Vagina (tissue), 2 donors: Measurements from ENCODE around the gene EEF1A2. TPM values are rescaled to one million over a fixed set of nuclear protein-coding genes. Genes with fewer than 3 reads are reported as not detected.

Experiments
- DNase-seq, 2 donors: peaks; one replicate each; pipeline ENCODE4 v3.0.0-alpha.2; 2017; ENCODE audit errors: extremely low spot score in 2 of 2
- H3K27ac ChIP-seq: fragments of 200-600 bp; sonication (generic); one replicate; pipeline ENCODE4 v1.5.1; 2019
- H3K27me3 ChIP-seq: fragments of 200-600 bp; sonication (generic); one replicate; pipeline ENCODE4 v1.5.1; 2019
- H3K36me3 ChIP-seq, 2 donors: fragments of 200-600 bp; sonication (generic); one replicate each; pipeline ENCODE4 v1.5.1; 2017 to 2019
- H3K4me1 ChIP-seq: fragments of 200-600 bp; sonication (generic); one replicate; pipeline ENCODE4 v1.5.1; 2019
- H3K4me3 ChIP-seq, 2 donors: fragments of 200-600 bp; sonication (generic); 1 replicate in 1 of 2; 2 replicates in 1 of 2; pipeline ENCODE4 v1.5.1; 2016 to 2019
- H3K9me3 ChIP-seq: fragments of 200-600 bp; sonication (generic); one replicate; pipeline ENCODE4 v1.5.1; 2019
- POLR2A ChIP-seq, 2 donors: fragments of 450-650 bp; IDR thresholded peaks; one replicate each; pipeline ENCODE4 v1.6.1; 2017; ENCODE audit warnings: antibody characterized with exemption in 2 of 2, mild to moderate bottlenecking in 2 of 2, moderate library complexity in 2 of 2
- POLR2AphosphoS5 ChIP-seq, 2 donors: sonication (generic); formaldehyde crosslinking; IDR thresholded peaks; one replicate each; pipeline ENCODE4 v1.9.0; 2017; ENCODE audit warnings: antibody characterized with exemption in 2 of 2, mild to moderate bottlenecking in 2 of 2, low read depth in 1 of 2; ENCODE audit not compliant: insufficient read depth in 1 of 2
- intact Hi-C: fragments of 100-400 bp; cut with DNase I; formaldehyde crosslinking; loops from one replicate; pipeline ENCODE4 v1.15.1; 2023
- total RNA-seq: library from RNA; depleted of rRNA; stranded (reverse); fragments of >200 nt; gene quantifications from one replicate; pipeline ENCODE4 v1.2.3, GENCODE V29; 2016
- TF ChIP-seq, protein P1 (sequence below), 3 experiments: fragments of 450-650 bp in 2 of 3; fragments of 200-600 bp in 1 of 3; sonication (generic) in 1 of 3; IDR thresholded peaks; one replicate each; pipeline ENCODE4 v1.5.1; 2017 to 2019; ENCODE audit warnings: antibody characterized with exemption in 3 of 3, mild to moderate bottlenecking in 2 of 3, moderate library complexity in 2 of 3

EEF1A2 gene
- total RNA-seq, 1 donor from 2014 or later, result 9.8 TPM

- H3K36me3 ChIP-seq, result no peaks in the 10 kb centered on the region
- H3K27ac ChIP-seq, result no peak overlapping the region
- H3K27me3 ChIP-seq, result no peaks in the 10 kb centered on the region
- TF ChIP-seq POLR2AphosphoS5 (IDR thresholded peaks at IDR 0.05; ENCODE audit: insufficient read depth in 1 of 2, low read depth in 1 of 2) (no peak), POLR2A (IDR thresholded peaks at IDR 0.05) (peak in 1 of 2 donors; percentile 6)
- intact Hi-C loops, result no loop called here
- no peak for DNase-seq
- H3K4me3 ChIP-seq, result no peak overlapping the region
- H3K9me3 ChIP-seq, result no peaks in the 10 kb centered on the region
- peaks cover 32% of the 10 kb centered on the region for H3K4me1 ChIP-seq
These were observed 33.6 kb upstream of the EEF1A2 start for GRCh38 chr20:63532449-63532971.

DNA sequence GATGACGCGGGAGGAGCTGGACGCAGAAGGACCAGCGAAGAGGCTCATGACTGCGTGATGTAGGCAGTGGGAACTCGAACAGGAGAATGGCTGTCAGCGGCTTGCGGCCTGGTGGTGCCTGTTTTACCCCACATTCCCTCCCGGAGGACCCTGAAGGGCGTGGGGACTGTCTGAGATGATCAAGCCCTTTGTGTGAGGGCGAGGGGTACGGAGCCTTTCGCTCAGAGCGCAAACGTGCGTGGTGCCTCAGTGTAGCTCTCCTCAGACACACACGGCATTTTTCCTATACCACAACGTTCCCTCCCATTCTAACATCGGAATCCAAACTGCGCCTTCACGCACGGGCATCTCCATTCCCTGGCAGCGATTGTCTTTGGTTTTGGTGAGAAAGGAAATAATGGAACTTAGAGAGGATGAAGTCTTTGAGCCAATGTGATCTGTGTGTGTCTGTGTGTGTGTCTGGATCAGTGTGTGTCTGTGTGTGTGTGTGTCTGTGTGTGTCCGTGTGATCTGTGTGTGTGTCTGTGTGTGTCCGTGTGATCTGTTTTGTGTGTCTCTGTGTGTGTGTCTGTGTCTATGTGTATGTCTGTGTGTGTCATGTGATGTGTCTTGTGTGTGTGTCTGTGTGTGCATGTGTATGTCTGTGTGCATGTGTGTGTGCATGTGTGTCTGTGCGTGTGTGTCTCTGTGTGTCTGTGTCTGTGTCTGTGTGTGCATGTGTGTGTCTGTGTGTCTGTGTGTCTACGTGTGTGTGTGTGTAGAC is 33.0 kb upstream of the EEF1A2 start:
- H3K4me1 ChIP-seq, result peaks cover 25% of the 10 kb centered on the region
- H3K4me3 ChIP-seq, result no peak overlapping the region
- TF ChIP-seq POLR2A (IDR thresholded peaks at IDR 0.05) (no peak), POLR2AphosphoS5 (IDR thresholded peaks at IDR 0.05; ENCODE audit: insufficient read depth in 1 of 2, low read depth in 1 of 2) (no peak)
- TF ChIP-seq, protein P1, sequence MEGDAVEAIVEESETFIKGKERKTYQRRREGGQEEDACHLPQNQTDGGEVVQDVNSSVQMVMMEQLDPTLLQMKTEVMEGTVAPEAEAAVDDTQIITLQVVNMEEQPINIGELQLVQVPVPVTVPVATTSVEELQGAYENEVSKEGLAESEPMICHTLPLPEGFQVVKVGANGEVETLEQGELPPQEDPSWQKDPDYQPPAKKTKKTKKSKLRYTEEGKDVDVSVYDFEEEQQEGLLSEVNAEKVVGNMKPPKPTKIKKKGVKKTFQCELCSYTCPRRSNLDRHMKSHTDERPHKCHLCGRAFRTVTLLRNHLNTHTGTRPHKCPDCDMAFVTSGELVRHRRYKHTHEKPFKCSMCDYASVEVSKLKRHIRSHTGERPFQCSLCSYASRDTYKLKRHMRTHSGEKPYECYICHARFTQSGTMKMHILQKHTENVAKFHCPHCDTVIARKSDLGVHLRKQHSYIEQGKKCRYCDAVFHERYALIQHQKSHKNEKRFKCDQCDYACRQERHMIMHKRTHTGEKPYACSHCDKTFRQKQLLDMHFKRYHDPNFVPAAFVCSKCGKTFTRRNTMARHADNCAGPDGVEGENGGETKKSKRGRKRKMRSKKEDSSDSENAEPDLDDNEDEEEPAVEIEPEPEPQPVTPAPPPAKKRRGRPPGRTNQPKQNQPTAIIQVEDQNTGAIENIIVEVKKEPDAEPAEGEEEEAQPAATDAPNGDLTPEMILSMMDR (IDR thresholded peaks at IDR 0.05), result no peak
- no peaks in the 10 kb centered on the region for H3K27me3 ChIP-seq
- intact Hi-C loops, result no loop called here
- no peak overlapping the region for H3K27ac ChIP-seq
- DNase-seq, result no peak
- H3K36me3 ChIP-seq, result no peaks in the 10 kb centered on the region
- H3K9me3 ChIP-seq, result no peaks in the 10 kb centered on the region

- Histone ChIP-seq H3K4me1 (peaks cover 19% of the 10 kb centered on the region), H3K27me3 (no peaks in the 10 kb centered on the region), H3K36me3 (no peaks in the 10 kb centered on the region), H3K4me3 (no peak overlapping the region), H3K27ac (no peak overlapping the region), H3K9me3 (no peaks in the 10 kb centered on the region)
- intact Hi-C loops, result no loop called here
- no peak for TF ChIP-seq POLR2AphosphoS5 (IDR thresholded peaks at IDR 0.05; ENCODE audit: insufficient read depth in 1 of 2, low read depth in 1 of 2)
- DNase-seq, result no peak
These were observed 31.9 kb upstream of the EEF1A2 start for GRCh38 chr20:63530788-63531160.

- H3K36me3 ChIP-seq, result no peaks in the 10 kb centered on the region
- intact Hi-C loops, result no loop called here
- TF ChIP-seq POLR2A (IDR thresholded peaks at IDR 0.05), result no peak
- H3K4me3 ChIP-seq, result no peak overlapping the region
- H3K4me1 ChIP-seq, result peaks cover 15% of the 10 kb centered on the region
- H3K27me3 ChIP-seq, result no peaks in the 10 kb centered on the region
- no peaks in the 10 kb centered on the region for H3K9me3 ChIP-seq
- DNase-seq, result no peak
- H3K27ac ChIP-seq, result no peak overlapping the region
These were observed 31.2 kb upstream of the EEF1A2 start for GRCh38 chr20:63529861-63530787.

GRCh38 chr20:63529180-63529860 is 30.4 kb upstream of the EEF1A2 start:
- intact Hi-C loops, result no loop called here
- H3K36me3 ChIP-seq, result no peaks in the 10 kb centered on the region
- no peak overlapping the region for H3K27ac ChIP-seq
- DNase-seq, result no peak
- H3K4me3 ChIP-seq, result no peak overlapping the region
- TF ChIP-seq POLR2AphosphoS5 (IDR thresholded peaks at IDR 0.05; ENCODE audit: insufficient read depth in 1 of 2, low read depth in 1 of 2) (no peak), POLR2A (IDR thresholded peaks at IDR 0.05) (no peak)
- TF ChIP-seq, protein P1 (IDR thresholded peaks at IDR 0.05), result no peak
- no peaks in the 10 kb centered on the region for H3K27me3 ChIP-seq
- H3K9me3 ChIP-seq, result no peaks in the 10 kb centered on the region
- H3K4me1 ChIP-seq, result peaks cover 7% of the 10 kb centered on the region

DNA sequence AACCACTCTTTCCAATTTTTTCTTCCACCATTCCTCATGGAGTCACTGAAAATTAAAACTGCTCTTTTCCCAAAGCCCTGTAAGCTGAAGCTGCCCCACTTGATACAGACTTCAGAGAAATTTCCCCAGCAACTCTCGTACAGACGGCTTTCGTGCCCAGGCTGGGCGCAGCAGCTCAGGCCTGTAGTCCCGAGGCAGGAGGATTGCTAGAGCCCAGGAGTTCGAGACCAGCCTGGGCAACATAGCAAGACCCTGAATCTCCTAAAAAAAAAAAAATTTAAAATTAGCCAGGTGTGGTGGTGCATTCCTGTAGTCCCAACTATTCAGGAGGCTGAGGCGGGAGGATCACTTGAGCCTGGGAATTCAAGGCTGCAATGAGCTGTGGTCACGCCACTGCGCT is 28.3 kb upstream of the EEF1A2 start:
- Histone ChIP-seq H3K27me3 (no peaks in the 10 kb centered on the region), H3K4me3 (no peak overlapping the region), H3K9me3 (no peaks in the 10 kb centered on the region), H3K27ac (no peak overlapping the region), H3K36me3 (no peaks in the 10 kb centered on the region), H3K4me1 (peaks cover 13% of the 10 kb centered on the region)
- DNase-seq, result no peak
- TF ChIP-seq POLR2A (IDR thresholded peaks at IDR 0.05) (no peak), POLR2AphosphoS5 (IDR thresholded peaks at IDR 0.05; ENCODE audit: insufficient read depth in 1 of 2, low read depth in 1 of 2) (no peak)
- TF ChIP-seq, protein P1 (IDR thresholded peaks at IDR 0.05), result no peak
- intact Hi-C loops, result no loop called here
